ENCODE data around the gene TMEM89. TPM values are rescaled to one million over a fixed set of nuclear protein-coding genes. Genes with fewer than 3 reads are reported as not detected.

The TMEM89 gene
- total and polyA plus RNA-seq, 2 of the 13 experiments (the other 11 are each of a cell fraction or from before 2014, with no cell fraction given) = 0.31 to 0.59 TPM

DNA sequence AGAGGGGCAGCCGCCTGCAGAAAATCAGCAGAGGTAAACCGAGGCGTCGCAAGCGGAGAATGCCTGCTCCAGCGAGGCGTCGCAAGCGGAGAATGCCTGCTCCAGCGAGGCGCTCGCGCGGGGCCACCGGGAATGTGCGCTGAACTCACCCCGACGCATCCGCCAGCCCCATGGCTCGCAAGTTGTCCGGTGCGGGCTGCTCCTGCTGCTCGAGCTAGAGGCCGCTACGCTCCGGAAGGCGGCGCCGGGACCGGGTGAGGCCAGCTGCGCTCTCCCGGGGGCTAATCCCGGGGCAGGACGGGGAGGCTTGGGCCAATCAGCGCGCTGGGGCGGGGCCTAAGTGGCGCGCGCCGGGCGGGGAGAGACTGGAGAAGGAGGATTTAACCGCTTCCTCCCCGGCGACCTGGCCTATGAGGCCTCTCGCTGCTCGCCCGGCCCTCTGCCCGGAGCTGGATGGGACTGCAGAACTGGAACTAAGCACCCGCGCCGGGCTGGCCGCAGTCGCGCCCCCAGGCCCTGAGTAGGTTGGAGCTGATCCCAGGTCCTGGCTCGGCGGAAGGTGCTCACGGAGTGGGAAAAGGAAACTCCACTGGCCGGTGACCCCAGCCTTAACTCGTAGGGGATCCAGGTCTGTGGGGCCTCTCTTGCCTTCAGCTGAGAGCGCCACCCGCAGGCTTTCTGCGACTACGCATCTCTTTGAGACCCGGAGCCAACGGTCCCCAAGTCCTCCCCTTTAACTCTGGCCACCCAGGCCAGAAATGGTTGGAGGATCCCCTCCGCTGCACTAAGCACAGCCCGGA lies 13.9 kb upstream of the TMEM89 start, which contains the start of gene SLC26A6 (continued):
- no peak for TF ChIP-seq FOXM1 (CRISPR knock-in tag; IDR thresholded peaks at IDR 0.05)
- no peak for TF ChIP-seq TCF7L2 (IDR thresholded peaks at IDR 0.05; ENCODE audit: low read depth, low read length)

DNA sequence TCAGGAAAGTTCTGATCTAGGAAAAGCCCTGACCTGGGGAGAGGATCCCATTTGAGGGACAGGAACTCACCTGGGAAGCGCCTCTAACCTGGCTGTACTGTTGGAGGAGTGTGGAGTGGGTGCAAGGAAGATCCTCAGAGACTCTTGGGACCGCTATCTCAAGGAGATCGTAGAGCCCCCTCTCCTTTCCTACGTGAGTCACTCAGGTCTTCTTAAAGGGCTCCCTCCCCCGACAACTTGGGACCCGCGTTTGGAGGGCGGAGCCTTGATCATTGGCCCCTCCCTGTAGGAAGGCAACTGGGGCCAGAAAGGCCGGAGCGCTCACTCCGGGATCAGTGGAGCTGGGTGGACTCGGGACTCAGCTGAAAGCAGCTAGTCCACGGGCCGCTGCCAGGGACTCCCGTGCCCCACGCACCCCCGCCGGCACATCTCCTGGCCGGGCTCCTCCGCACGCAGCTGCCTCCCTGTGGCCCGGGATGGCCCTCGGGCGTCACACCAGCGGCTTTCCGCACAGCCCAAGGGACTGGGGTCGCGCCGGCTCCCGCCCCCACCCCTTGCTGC lies 13.2 kb upstream of the TMEM89 start:
- H3K4me3 ChIP-seq (replicated peaks in 1 of 3; ENCODE audit: insufficient read depth in 1 of 3, low read depth in 2 of 3, low read length in 3 of 3) = peak overlapping the region; percentile 71 to 96 (median 93)
- no peak overlapping the region for H2AFZ ChIP-seq (ENCODE audit: low read length)
- peak; percentile 30 for FAIRE-seq
- intact Hi-C loops (cut with micrococcal nuclease; ENCODE audit: unreplicated experiment) (loop anchor here (1.0 to 2.0 kb wide), 3 partner anchors 16 to 78 kb away; partner anchors contain the start of genes PFKFB4 and UQCRC1), in situ Hi-C loops (cut with HindIII; ENCODE audit: extremely low pct_ligation_motif_present, low pct_unique_long_range_greater_than_20kb) (no loop called here)
- peak overlapping the region; percentile 88 for H3K4me2 ChIP-seq (ENCODE audit: low read depth, low read length)
- peaks cover 43% of the 10 kb centered on the region for H3K79me2 ChIP-seq (ENCODE audit: insufficient read depth, low read length)
- ChIA-PET CTCF (ENCODE audit: low intra/inter-chr PET ratio, low total read pairs) (interaction anchor here (2.2 kb wide), 1 partner anchor 25 kb away, joined by 13 read pairs; the partner anchor contains the start of gene UQCRC1), POLR2A (interaction anchor here (0.7 to 4.8 kb wide), 22 partner anchors 12 to 373 kb away, joined by 3 to 140 read pairs (median 7); partner anchors contain the start of genes CCDC51, CELSR3, COL7A1 and IP6K2)
- H3K36me3 ChIP-seq (replicated peaks in 1 of 2; ENCODE audit: control insufficient read depth in 1 of 2, insufficient read depth in 2 of 2, low read length in 2 of 2) = peaks cover 13 to 40% of the 10 kb centered on the region in 2 experiments; a peak in 4 of 5 replicates
- H3K9ac ChIP-seq (ENCODE audit: insufficient read depth, low read depth, low read length) = peak overlapping the region; percentile 83
- BruUV-seq (replicated peaks) = TSS peak; percentile 58
- peak; percentile 32 for ATAC-seq
- 5% methylated on average over 7 of the region's 30 CpGs for WGBS (ENCODE audit: low lambda C conversion rate)
- no peaks in the 10 kb centered on the region; a peak in 1 of 5 replicates for H3K27me3 ChIP-seq (ENCODE audit: control insufficient read depth in 1 of 2, insufficient read depth in 2 of 2, low read length in 2 of 2)
- H3K27ac ChIP-seq (ENCODE audit: extremely low read length, insufficient read depth, low read length) = peak overlapping the region; percentile 74
- no peaks in the 10 kb centered on the region for H4K20me1 ChIP-seq (ENCODE audit: insufficient read depth, low read length)
- peaks cover 66% of the 10 kb centered on the region for H3K4me1 ChIP-seq (ENCODE audit: insufficient read depth, low read length)
- DNase-seq (ENCODE audit: low spot score) = peak; percentile 35
- no peaks in the 10 kb centered on the region for H3K9me3 ChIP-seq (ENCODE audit: low read length)
- no peak for TF ChIP-seq ETV5 (CRISPR knock-in tag; IDR thresholded peaks at IDR 0.05; ENCODE audit: borderline replicate concordance)
- peak; percentile 26; the same call in 1 of the 2 replicates for TF ChIP-seq FOSL2 (CRISPR knock-in tag; IDR thresholded peaks at IDR 0.05)
- TF ChIP-seq ELF3 (CRISPR knock-in tag; IDR thresholded peaks at IDR 0.05) = 0 out of 2 replicates have a peak, but pooled peaks have one; percentile 4
- no peak for TF ChIP-seq NFYB (CRISPR knock-in tag; IDR thresholded peaks at IDR 0.05)
- TF ChIP-seq MED8 (CRISPR knock-in tag; IDR thresholded peaks at IDR 0.05; ENCODE audit: insufficient replicate concordance) = peak; percentile 33
- no peak for TF ChIP-seq SP1 (IDR thresholded peaks at IDR 0.05)
- TF ChIP-seq SP1 (CRISPR knock-in tag; IDR thresholded peaks at IDR 0.05) = no peak
- 0 out of 2 replicates have a peak, but pooled peaks have one; percentile 27 for TF ChIP-seq NFATC3 (CRISPR knock-in tag; IDR thresholded peaks at IDR 0.05)
- TF ChIP-seq, protein P1, sequence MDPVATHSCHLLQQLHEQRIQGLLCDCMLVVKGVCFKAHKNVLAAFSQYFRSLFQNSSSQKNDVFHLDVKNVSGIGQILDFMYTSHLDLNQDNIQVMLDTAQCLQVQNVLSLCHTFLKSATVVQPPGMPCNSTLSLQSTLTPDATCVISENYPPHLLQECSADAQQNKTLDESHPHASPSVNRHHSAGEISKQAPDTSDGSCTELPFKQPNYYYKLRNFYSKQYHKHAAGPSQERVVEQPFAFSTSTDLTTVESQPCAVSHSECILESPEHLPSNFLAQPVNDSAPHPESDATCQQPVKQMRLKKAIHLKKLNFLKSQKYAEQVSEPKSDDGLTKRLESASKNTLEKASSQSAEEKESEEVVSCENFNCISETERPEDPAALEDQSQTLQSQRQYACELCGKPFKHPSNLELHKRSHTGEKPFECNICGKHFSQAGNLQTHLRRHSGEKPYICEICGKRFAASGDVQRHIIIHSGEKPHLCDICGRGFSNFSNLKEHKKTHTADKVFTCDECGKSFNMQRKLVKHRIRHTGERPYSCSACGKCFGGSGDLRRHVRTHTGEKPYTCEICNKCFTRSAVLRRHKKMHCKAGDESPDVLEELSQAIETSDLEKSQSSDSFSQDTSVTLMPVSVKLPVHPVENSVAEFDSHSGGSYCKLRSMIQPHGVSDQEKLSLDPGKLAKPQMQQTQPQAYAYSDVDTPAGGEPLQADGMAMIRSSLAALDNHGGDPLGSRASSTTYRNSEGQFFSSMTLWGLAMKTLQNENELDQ (CRISPR knock-in tag; IDR thresholded peaks at IDR 0.05; ENCODE audit: borderline replicate concordance) = no peak
- no peak for TF ChIP-seq SP5 (CRISPR knock-in tag; IDR thresholded peaks at IDR 0.05; ENCODE audit: borderline replicate concordance, low read depth)
- no peak for TF ChIP-seq FOXK1 (CRISPR knock-in tag; IDR thresholded peaks at IDR 0.05; ENCODE audit: borderline replicate concordance, low read depth)
- 0 out of 2 replicates have a peak, but pooled peaks have one; percentile 59 for TF ChIP-seq ZSCAN20 (CRISPR knock-in tag; IDR thresholded peaks at IDR 0.05; ENCODE audit: borderline replicate concordance)
- TF ChIP-seq POLR2AphosphoS5 (IDR thresholded peaks at IDR 0.05; ENCODE audit: low read depth, low read length) = 0 out of 2 replicates have a peak, but pooled peaks have one; percentile 6
- peak; percentile 15; the same call in 1 of the 2 replicates for TF ChIP-seq ZNF205 (CRISPR knock-in tag; IDR thresholded peaks at IDR 0.05)
- TF ChIP-seq HNRNPK (IDR thresholded peaks at IDR 0.05; ENCODE audit: low read depth, low read length, poor library complexity, severe bottlenecking) = no peak
- TF ChIP-seq ZNF883 (CRISPR knock-in tag; IDR thresholded peaks at IDR 0.05; ENCODE audit: not compliant biosample characterization) = peak; percentile 71
- 0 out of 2 replicates have a peak, but pooled peaks have one; percentile 64 for TF ChIP-seq FOXC1 (CRISPR knock-in tag; IDR thresholded peaks at IDR 0.05; ENCODE audit: borderline replicate concordance)
- peak; percentile 55 for TF ChIP-seq ZNF563 (CRISPR knock-in tag; IDR thresholded peaks at IDR 0.05)
